22Rv1 (cell line): ENCODE data around the gene RAD51B.

Experiments
- ZFX ChIP-seq: fragments of 450-650 bp; IDR thresholded peaks from 2 replicates; pipeline ENCODE4 v1.6.1; 2017; ENCODE audit warnings: antibody characterized with exemption, borderline replicate concordance
- TF ChIP-seq, protein P1 (sequence below): fragments of 450-650 bp; IDR thresholded peaks from 2 replicates; pipeline ENCODE4 v1.5.1; 2017; ENCODE audit warnings: mild to moderate bottlenecking

DNA sequence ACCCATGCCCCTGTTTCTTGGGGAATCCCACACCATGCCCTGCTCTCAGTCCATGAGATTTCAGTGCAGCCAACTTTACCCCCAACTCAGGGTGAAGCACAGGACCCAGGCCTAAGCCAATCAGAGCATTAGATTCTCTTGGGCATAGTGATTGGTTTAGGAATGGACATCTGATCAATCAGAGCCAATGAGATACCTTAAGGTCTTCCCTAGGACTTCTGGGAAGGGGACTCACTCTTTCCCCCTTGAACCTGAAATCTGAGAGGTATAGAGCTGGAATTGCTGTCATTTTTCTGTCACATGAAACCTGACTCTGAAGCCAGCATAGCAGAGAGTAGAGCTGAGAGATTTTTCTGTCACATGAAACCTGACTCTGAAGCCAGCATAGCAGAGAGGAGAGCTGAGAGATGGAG lies 846.2 kb downstream of the RAD51B start:
- TF ChIP-seq, protein P1, sequence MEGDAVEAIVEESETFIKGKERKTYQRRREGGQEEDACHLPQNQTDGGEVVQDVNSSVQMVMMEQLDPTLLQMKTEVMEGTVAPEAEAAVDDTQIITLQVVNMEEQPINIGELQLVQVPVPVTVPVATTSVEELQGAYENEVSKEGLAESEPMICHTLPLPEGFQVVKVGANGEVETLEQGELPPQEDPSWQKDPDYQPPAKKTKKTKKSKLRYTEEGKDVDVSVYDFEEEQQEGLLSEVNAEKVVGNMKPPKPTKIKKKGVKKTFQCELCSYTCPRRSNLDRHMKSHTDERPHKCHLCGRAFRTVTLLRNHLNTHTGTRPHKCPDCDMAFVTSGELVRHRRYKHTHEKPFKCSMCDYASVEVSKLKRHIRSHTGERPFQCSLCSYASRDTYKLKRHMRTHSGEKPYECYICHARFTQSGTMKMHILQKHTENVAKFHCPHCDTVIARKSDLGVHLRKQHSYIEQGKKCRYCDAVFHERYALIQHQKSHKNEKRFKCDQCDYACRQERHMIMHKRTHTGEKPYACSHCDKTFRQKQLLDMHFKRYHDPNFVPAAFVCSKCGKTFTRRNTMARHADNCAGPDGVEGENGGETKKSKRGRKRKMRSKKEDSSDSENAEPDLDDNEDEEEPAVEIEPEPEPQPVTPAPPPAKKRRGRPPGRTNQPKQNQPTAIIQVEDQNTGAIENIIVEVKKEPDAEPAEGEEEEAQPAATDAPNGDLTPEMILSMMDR, result no peak
- no peak for TF ChIP-seq ZFX
